GM18520 (cell line): ENCODE data around the gene LMOD2.

ENCODE experiments used
- ATAC-seq: cut with Tn5 transposase; IDR thresholded peaks from one replicate; pipeline ENCODE4 v1.9.1; 2021; ENCODE audit not compliant: unreplicated experiment

The LMOD2 gene

GRCh38 chr7:123712619-123713018 is 57.0 kb downstream of the LMOD2 start:
- no peak for ATAC-seq
